HL-60/S4 treated with phorbol 12-myristate 13-acetate at 8.2 ng/mL for 4 days and 3 days (cell line): ENCODE results near the gene ATP11C.
"Not testable (repeated sequence)": the region's sequence is repeated elsewhere in the genome, so short reads cannot be mapped to it uniquely, and the experiment has no call there.

Experiments used
- in situ Hi-C: fragments of 300-500 bp; cut with MboI; formaldehyde crosslinking; loops from 2 replicates; pipeline ENCODE4 v1.15.0; 2022; ENCODE audit warnings: low sequenced_read_pairs

ATP11C gene

GRCh38 chrX:139932901-139933796 is at the start of gene ATP11C:
ATP11C (minus strand) TSS chrX:139933053; CDS start chrX:139932042, 1,011 bp downstream.
- in situ Hi-C loops: no loop called here

GRCh38 chrX:139974471-139974870 is 41.6 kb upstream of the ATP11C start:
- in situ Hi-C loops: no loop called here

GRCh38 chrX:139972629-139973624 is 40.1 kb upstream of the ATP11C start:
- in situ Hi-C loops: no loop called here

- in situ Hi-C loops: no loop called here
Observed at GRCh38 chrX:139972113-139972512, 39.3 kb upstream of the ATP11C start.

- in situ Hi-C loops: no loop called here
Observed at GRCh38 chrX:139971394-139971749, 38.5 kb upstream of the ATP11C start.

GRCh38 chrX:139969286-139969685 is 36.4 kb upstream of the ATP11C start:
- in situ Hi-C loops: no loop called here

GRCh38 chrX:139967750-139968149 is 34.9 kb upstream of the ATP11C start:
- in situ Hi-C loops: no loop called here

- in situ Hi-C loops: no loop called here
Observed at GRCh38 chrX:139967300-139967699, 34.4 kb upstream of the ATP11C start.

- in situ Hi-C loops: not testable (repeated sequence)
Observed at GRCh38 chrX:139966159-139966558, 33.3 kb upstream of the ATP11C start.

GRCh38 chrX:139965421-139965820 is 32.6 kb upstream of the ATP11C start, which contains the start of gene CXorf66:
CXorf66 (minus strand) TSS chrX:139965521; CDS start chrX:139965496, 25 bp downstream.
- in situ Hi-C loops: no loop called here

- in situ Hi-C loops: not testable (repeated sequence)
Observed at GRCh38 chrX:139961091-139961490, 28.2 kb upstream of the ATP11C start.

- in situ Hi-C loops: no loop called here
Observed at GRCh38 chrX:139949703-139950102, 16.9 kb upstream of the ATP11C start.

- in situ Hi-C loops: no loop called here
Observed at GRCh38 chrX:139945075-139945474, 12.2 kb upstream of the ATP11C start.

GRCh38 chrX:139936259-139936658 is 3.4 kb upstream of the ATP11C start:
- in situ Hi-C loops: no loop called here

- in situ Hi-C loops: no loop called here
Observed at GRCh38 chrX:139933904-139934303, 1.1 kb upstream of the ATP11C start.

GRCh38 chrX:139932073-139932900 is 566 bp downstream of the ATP11C start:
- in situ Hi-C loops: no loop called here

- in situ Hi-C loops: no loop called here
Observed at GRCh38 chrX:139931646-139932072, 1.2 kb downstream of the ATP11C start.

- in situ Hi-C loops: no loop called here
Observed at GRCh38 chrX:139930916-139931645, 1.8 kb downstream of the ATP11C start.

- in situ Hi-C loops: no loop called here
Observed at GRCh38 chrX:139930401-139930800, 2.5 kb downstream of the ATP11C start.

GRCh38 chrX:139929876-139930275 is 3.0 kb downstream of the ATP11C start:
- in situ Hi-C loops: no loop called here
